OCI-LY1 (cell line): ENCODE measurements around the gene STAM.

Experiments used
- CTCF ChIP-seq: fragments of 200-600 bp; sonication (generic), shearing (Covaris generic); IDR thresholded peaks from 2 replicates; pipeline ENCODE4 v1.5.1; 2017; ENCODE audit warnings: mild to moderate bottlenecking, antibody characterized with exemption, low read length, moderate library complexity, mixed read lengths
- EZH2 ChIP-seq: fragments of 200-600 bp; sonication (generic), shearing (Covaris generic); IDR thresholded peaks from 2 replicates; pipeline ENCODE4 v1.8.0; 2017; ENCODE audit warnings: borderline replicate concordance, mixed run types, mild to moderate bottlenecking, antibody characterized with exemption, low read length, moderate library complexity, mixed read lengths

GRCh38 chr10:17684537-17684936, 40.6 kb downstream of the STAM start:
- no peak for TF ChIP-seq EZH2
- TF ChIP-seq CTCF = no peak
